GM13976 (cell line): ENCODE results near the gene USP46.

ENCODE experiments used
- DNase-seq: peaks from one replicate; pipeline ENCODE4 v3.0.0; 2012; ENCODE audit warnings: low spot score
- CTCF ChIP-seq: IDR thresholded peaks from 2 replicates; pipeline ENCODE4 v1.5.1; 2012; ENCODE audit warnings: borderline replicate concordance, mild to moderate bottlenecking; ENCODE audit not compliant: insufficient read depth; ENCODE audit errors: extremely low read depth, missing control alignments, control extremely low read depth
- in situ Hi-C: fragments of 300-500 bp; cut with MboI; formaldehyde crosslinking; loops from one replicate; pipeline ENCODE4 v1.12.0; 2022; ENCODE audit warnings: low sequenced_read_pairs, mixed read lengths, inconsistent platforms; ENCODE audit not compliant: unreplicated experiment

USP46 gene

GRCh38 chr4:52646741-52647140 lies 12.4 kb downstream of the USP46 start:
- DNase-seq = no peak
- TF ChIP-seq CTCF = no peak
- in situ Hi-C loops = no loop called here

GRCh38 chr4:52646096-52646495 lies 13.0 kb downstream of the USP46 start:
- TF ChIP-seq CTCF = no peak
- DNase-seq = no peak
- in situ Hi-C loops = no loop called here

- in situ Hi-C loops = no loop called here
- no peak for DNase-seq
- no peak for TF ChIP-seq CTCF
Observed at GRCh38 chr4:52645300-52645699, 13.8 kb downstream of the USP46 start.

GRCh38 chr4:52643785-52644244 lies 15.3 kb downstream of the USP46 start:
- no peak for TF ChIP-seq CTCF
- DNase-seq = no peak
- in situ Hi-C loops = no loop called here

- no peak for DNase-seq
- in situ Hi-C loops = no loop called here
- TF ChIP-seq CTCF = no peak
Observed at GRCh38 chr4:52643190-52643589, 15.9 kb downstream of the USP46 start.

GRCh38 chr4:52641854-52642563 lies 17.1 kb downstream of the USP46 start:
- no peak for TF ChIP-seq CTCF
- in situ Hi-C loops = no loop called here
- peak; percentile 52 for DNase-seq
